ENCODE data around the gene FBP2. TPM values are rescaled to one million over a fixed set of nuclear protein-coding genes. Genes with fewer than 3 reads are reported as not detected.

The FBP2 gene
- total and polyA plus RNA-seq, 2 of the 4 experiments (the other 2 are of a cell fraction) = not detected

DNA sequence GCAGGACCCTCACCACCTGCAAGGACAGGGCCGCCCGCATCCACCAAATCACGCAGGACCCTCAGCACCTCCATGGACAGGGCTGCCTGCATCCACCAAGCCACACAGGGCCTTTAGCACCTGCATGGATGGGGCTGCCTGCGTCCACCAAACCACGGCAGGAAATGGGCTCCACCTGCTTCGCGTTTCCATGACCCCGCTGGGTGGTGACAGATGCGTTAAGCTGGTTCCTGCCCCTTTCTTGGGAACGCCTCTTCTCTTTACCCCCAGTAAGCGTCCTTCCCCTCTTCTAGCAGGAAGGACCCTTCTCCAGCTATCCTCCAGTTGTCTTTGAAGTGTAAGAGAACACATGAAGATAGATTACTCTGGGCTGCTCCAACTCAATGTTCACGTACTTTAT, 32.2 kb upstream of the FBP2 start:
- no peak overlapping the region for H4K5ac ChIP-seq (ENCODE audit: low read depth, low read length)
- no peak overlapping the region for H3K23ac ChIP-seq (ENCODE audit: low read depth, low read length)
- no peak overlapping the region for H2BK120ac ChIP-seq (ENCODE audit: low read depth, low read length)
- dilution Hi-C loops (cut with HindIII; ENCODE audit: low sequenced_read_pairs, unreplicated experiment) = no loop called here
- no peak overlapping the region for H2BK20ac ChIP-seq (ENCODE audit: low read depth, low read length)
- H2AK5ac ChIP-seq (ENCODE audit: low read depth, low read length) = no peak overlapping the region
- ChIA-PET POLR2A (ENCODE audit: unreplicated experiment) (no interaction called here), CTCF (no interaction called here)
- H3K56ac ChIP-seq (ENCODE audit: extremely low read depth, insufficient read depth, low read length) = no peak overlapping the region
- H3K27me3 ChIP-seq (ENCODE audit: control insufficient read depth, insufficient read depth, low read length) = peaks cover 18% of the 10 kb centered on the region
- H3K4ac ChIP-seq (ENCODE audit: low read depth, low read length) = no peak overlapping the region
- H2AK9ac ChIP-seq (replicated peaks; ENCODE audit: low read depth, low read length, poor library complexity) = no peak overlapping the region
- no peaks in the 10 kb centered on the region for H3K36me3 ChIP-seq (ENCODE audit: control insufficient read depth, insufficient read depth, low read length)
- TF ChIP-seq BHLHE40 (IDR thresholded peaks at IDR 0.05; ENCODE audit: low read depth, low read length) = no peak
- TF ChIP-seq MXI1 (IDR thresholded peaks at IDR 0.05; ENCODE audit: borderline replicate concordance, low read depth, low read length) = no peak
- TF ChIP-seq, protein P1, sequence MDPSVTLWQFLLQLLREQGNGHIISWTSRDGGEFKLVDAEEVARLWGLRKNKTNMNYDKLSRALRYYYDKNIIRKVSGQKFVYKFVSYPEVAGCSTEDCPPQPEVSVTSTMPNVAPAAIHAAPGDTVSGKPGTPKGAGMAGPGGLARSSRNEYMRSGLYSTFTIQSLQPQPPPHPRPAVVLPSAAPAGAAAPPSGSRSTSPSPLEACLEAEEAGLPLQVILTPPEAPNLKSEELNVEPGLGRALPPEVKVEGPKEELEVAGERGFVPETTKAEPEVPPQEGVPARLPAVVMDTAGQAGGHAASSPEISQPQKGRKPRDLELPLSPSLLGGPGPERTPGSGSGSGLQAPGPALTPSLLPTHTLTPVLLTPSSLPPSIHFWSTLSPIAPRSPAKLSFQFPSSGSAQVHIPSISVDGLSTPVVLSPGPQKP (IDR thresholded peaks at IDR 0.05; ENCODE audit: borderline replicate concordance, low read depth, low read length) = no peak
- no peak for TF ChIP-seq RCOR1 (IDR thresholded peaks at IDR 0.05; ENCODE audit: insufficient replicate concordance, low read length)
- TF ChIP-seq CHD1 (IDR thresholded peaks at IDR 0.05; ENCODE audit: low read depth, low read length) = no peak
- no peak for TF ChIP-seq POLR2A (IDR thresholded peaks at IDR 0.05; ENCODE audit: low read depth, low read length)
- no peak for TF ChIP-seq FOS (IDR thresholded peaks at IDR 0.05; ENCODE audit: low read depth, low read length)
- TF ChIP-seq CEBPB (IDR thresholded peaks at IDR 0.05; ENCODE audit: low read depth, low read length) = no peak
- TF ChIP-seq MAFK (IDR thresholded peaks at IDR 0.05; ENCODE audit: low read depth, low read length) = no peak
- TF ChIP-seq, protein P2, sequence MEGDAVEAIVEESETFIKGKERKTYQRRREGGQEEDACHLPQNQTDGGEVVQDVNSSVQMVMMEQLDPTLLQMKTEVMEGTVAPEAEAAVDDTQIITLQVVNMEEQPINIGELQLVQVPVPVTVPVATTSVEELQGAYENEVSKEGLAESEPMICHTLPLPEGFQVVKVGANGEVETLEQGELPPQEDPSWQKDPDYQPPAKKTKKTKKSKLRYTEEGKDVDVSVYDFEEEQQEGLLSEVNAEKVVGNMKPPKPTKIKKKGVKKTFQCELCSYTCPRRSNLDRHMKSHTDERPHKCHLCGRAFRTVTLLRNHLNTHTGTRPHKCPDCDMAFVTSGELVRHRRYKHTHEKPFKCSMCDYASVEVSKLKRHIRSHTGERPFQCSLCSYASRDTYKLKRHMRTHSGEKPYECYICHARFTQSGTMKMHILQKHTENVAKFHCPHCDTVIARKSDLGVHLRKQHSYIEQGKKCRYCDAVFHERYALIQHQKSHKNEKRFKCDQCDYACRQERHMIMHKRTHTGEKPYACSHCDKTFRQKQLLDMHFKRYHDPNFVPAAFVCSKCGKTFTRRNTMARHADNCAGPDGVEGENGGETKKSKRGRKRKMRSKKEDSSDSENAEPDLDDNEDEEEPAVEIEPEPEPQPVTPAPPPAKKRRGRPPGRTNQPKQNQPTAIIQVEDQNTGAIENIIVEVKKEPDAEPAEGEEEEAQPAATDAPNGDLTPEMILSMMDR (conservative IDR thresholded peaks at IDR 0.05; ENCODE audit: low read depth, low read length) = no peak
- TF ChIP-seq RAD21 (IDR thresholded peaks at IDR 0.05; ENCODE audit: low read length) = no peak
- no peak for TF ChIP-seq RFX5 (IDR thresholded peaks at IDR 0.05; ENCODE audit: low read depth, low read length)
- no peak overlapping the region for H3K9ac ChIP-seq (ENCODE audit: low read depth, low read length)
- no peaks in the 10 kb centered on the region for H3K9me1 ChIP-seq (ENCODE audit: insufficient read depth, low read length)
- no peak overlapping the region for H4K91ac ChIP-seq (ENCODE audit: insufficient read depth, low read depth, low read length)
- no TSS peak for BruUV-seq (replicated peaks)
- intact Hi-C loops (cut with micrococcal nuclease) = no loop called here
- no peak overlapping the region for H2BK5ac ChIP-seq (ENCODE audit: low read depth, low read length, poor library complexity, severe bottlenecking)
- no peaks in the 10 kb centered on the region for H3K9me3 ChIP-seq (ENCODE audit: control insufficient read depth, insufficient read depth, low read length)
- DNase-seq (no peak), ATAC-seq (ENCODE audit: low read depth) (no peak)
- no peaks in the 10 kb centered on the region for H3K4me1 ChIP-seq (ENCODE audit: control insufficient read depth, insufficient read depth, low read length)
- H2BK15ac ChIP-seq (ENCODE audit: low read depth, low read length) = no peak overlapping the region
- H3K4me3 ChIP-seq (ENCODE audit: insufficient read depth, low read depth, low read length) = no peak overlapping the region
- no peak overlapping the region for H3K14ac ChIP-seq (replicated peaks; ENCODE audit: low read depth, low read length)
- H4K8ac ChIP-seq (ENCODE audit: low read depth in 2 of 2, low read length in 2 of 2) = no peak overlapping the region
- in situ Hi-C loops (cut with MboI; ENCODE audit: low sequenced_read_pairs) = no loop called here
- H2AFZ ChIP-seq (replicated peaks; ENCODE audit: low read length, poor library complexity) = no peak overlapping the region
- H4K20me1 ChIP-seq (ENCODE audit: insufficient read depth, low read length) = no peaks in the 10 kb centered on the region
- no peak overlapping the region for H3K27ac ChIP-seq (ENCODE audit: insufficient read depth, low read length)
- H3K4me2 ChIP-seq (ENCODE audit: low read depth, low read length) = no peak overlapping the region
- 89% methylated on average over 3 of the region's 12 CpGs; no CpG with 5 or more reads in 1 of the 2 experiments for WGBS, 2 experiments (ENCODE audit: extremely low coverage in 2 of 2, insufficient read length in 1 of 2)
- H3K79me1 ChIP-seq (ENCODE audit: low read depth in 1 of 2, low read length in 2 of 2) = no peaks in the 10 kb centered on the region
- H3K18ac ChIP-seq (ENCODE audit: low read depth, low read length) = no peak overlapping the region

All from IMR-90 (cell line).